ENCODE results near the gene OR2A14. TPM values are rescaled to one million over a fixed set of nuclear protein-coding genes. Genes with fewer than 3 reads are reported as not detected.

The OR2A14 gene
- total RNA-seq, result not detected in 2 replicates

DNA sequence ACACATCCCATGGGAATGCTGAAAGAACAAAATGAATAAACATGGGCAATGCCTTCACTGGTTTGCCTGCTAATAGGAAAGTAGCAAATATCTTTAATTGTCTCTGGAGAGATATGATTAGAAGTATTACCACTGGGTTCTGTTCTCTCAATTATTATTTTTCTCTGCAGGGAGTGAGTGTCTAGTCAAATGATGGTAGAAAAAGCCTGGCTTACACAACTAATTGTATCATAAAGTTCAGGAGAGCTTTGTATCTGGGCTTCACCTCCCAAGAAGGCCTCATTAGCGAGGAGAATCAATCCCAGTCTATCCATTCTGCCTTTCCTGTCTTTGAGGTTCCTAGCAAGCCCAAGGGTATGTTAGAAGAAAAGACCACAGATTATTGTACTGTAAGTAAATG lies at the start of gene OR2A14:
Gene OR2A14 (plus strand): TSS at position 301 of the 400 bp plus-strand sequence. CDS start 5,937 bp downstream, outside the sequence.

GRCh38 chr7:144085978-144086377 lies 37.0 kb upstream of the OR2A14 start, which contains the start of gene OR2A12:
Gene OR2A12 (plus strand): TSS chr7:144086278. CDS start chr7:144095108, 8,830 bp downstream.

GRCh38 chr7:144109283-144109682 lies 13.7 kb upstream of the OR2A14 start, which contains the start of gene OR2A2:
Gene OR2A2 (plus strand): TSS chr7:144109583. CDS start chr7:144109583, 0 bp downstream.

Other genes starting within 250 kb of the OR2A14 start
- gene TCAF1, start 221.0 kb upstream of the OR2A14 start, total RNA-seq, result 26.8 and 33.3 TPM in 2 replicates
- gene OR2F2, start 187.9 kb upstream of the OR2A14 start, total RNA-seq, result not detected in 2 replicates
- gene OR2F1, start 168.3 kb upstream of the OR2A14 start, total RNA-seq, result not detected in 2 replicates
- not detected in 2 replicates for gene OR6B1, start 122.9 kb upstream of the OR2A14 start, total RNA-seq
- not detected in 2 replicates for gene OR2A5, start 74.2 kb upstream of the OR2A14 start, total RNA-seq
- not detected in 2 replicates for gene OR2A25, start 53.4 kb upstream of the OR2A14 start, total RNA-seq
- not detected in 2 replicates for gene OR2A12, start 36.9 kb upstream of the OR2A14 start, total RNA-seq
- gene OR2A2, start 13.6 kb upstream of the OR2A14 start, total RNA-seq, result not detected in 2 replicates
- 0.33 TPM in 1 of 2 replicates, not detected in the other for gene CTAGE4, start 60.3 kb downstream of the OR2A14 start, total RNA-seq
- gene ARHGEF35, start 72.7 kb downstream of the OR2A14 start, total RNA-seq, result 0.69 and 0.73 TPM in 2 replicates
- under 0.01 TPM in 1 of 2 replicates, not detected in the other for gene OR2A42, start 116.4 kb downstream of the OR2A14 start, total RNA-seq
- not detected in 2 replicates for gene OR2A7, start 141.6 kb downstream of the OR2A14 start, total RNA-seq
- not detected in 2 replicates for gene CTAGE8, start 146.1 kb downstream of the OR2A14 start, total RNA-seq
- gene OR2A1, start 189.2 kb downstream of the OR2A14 start, total RNA-seq, result not detected in 2 replicates
- gene ARHGEF5, start 232.2 kb downstream of the OR2A14 start, total RNA-seq, result 0.53 and 0.54 TPM in 2 replicates